Breast epithelium (tissue), 4 donors: ENCODE data around the gene CTIF. TPM values are rescaled to one million over a fixed set of nuclear protein-coding genes. Genes with fewer than 3 reads are reported as not detected.

Experiments used
- DNase-seq, 2 donors: peaks; one replicate each; pipeline ENCODE4 v3.0.0-alpha.2; 2019; ENCODE audit warnings: low spot score in 2 of 2
- H3K27ac ChIP-seq, 2 donors: fragments of 200-600 bp; sonication (generic) in 1 of 2; one replicate each; pipeline ENCODE4 v1.5.1; 2016 to 2019; ENCODE audit warnings: mild to moderate bottlenecking in 1 of 2
- H3K27me3 ChIP-seq, 2 donors: fragments of 200-600 bp; sonication (generic) in 1 of 2; one replicate each; pipeline versions ENCODE4 v1.5.1 to v1.6.0; 2017 to 2019; ENCODE audit warnings: control low read depth in 1 of 2, mild to moderate bottlenecking in 1 of 2
- H3K36me3 ChIP-seq: fragments of 200-600 bp; one replicate; pipeline ENCODE4 v1.5.1; 2019
- H3K4me1 ChIP-seq, 2 donors: fragments of 200-600 bp; sonication (generic); one replicate each; pipeline ENCODE4 v1.5.1; 2016 to 2019; ENCODE audit warnings: control low read depth in 1 of 2
- H3K4me3 ChIP-seq, 3 donors: fragments of 200-600 bp; sonication (generic); 1 replicate in 2 of 3; 2 replicates in 1 of 3; pipeline ENCODE4 v1.5.1; 2016 to 2019; ENCODE audit warnings: mild to moderate bottlenecking in 3 of 3, moderate library complexity in 2 of 3
- H3K9me3 ChIP-seq, 2 donors: fragments of 200-600 bp; sonication (generic) in 1 of 2; one replicate each; pipeline ENCODE4 v1.5.1; 2016 to 2019; ENCODE audit warnings: control low read depth in 1 of 2
- POLR2A ChIP-seq: fragments of 450-650 bp; IDR thresholded peaks from one replicate; pipeline ENCODE4 v1.6.1; 2016; ENCODE audit warnings: antibody characterized with exemption, mild to moderate bottlenecking, moderate library complexity
- POLR2AphosphoS5 ChIP-seq, 3 donors: sonication (generic); formaldehyde crosslinking; IDR thresholded peaks; one replicate each; pipeline ENCODE4 v1.6.1; 2017; ENCODE audit warnings: antibody characterized with exemption in 3 of 3
- intact Hi-C: fragments of 100-400 bp; cut with DNase I; formaldehyde crosslinking; loops from one replicate; pipeline ENCODE4 v1.15.1; 2023; ENCODE audit warnings: low total_unique reads
- total RNA-seq, 3 donors: library from RNA; depleted of rRNA; stranded (reverse); fragments of >200 nt; gene quantifications; one replicate each; pipeline ENCODE4 v1.1.0, GENCODE V29; 2016
- TF ChIP-seq, protein P1 (sequence below), 3 donors: fragments of 450-650 bp; IDR thresholded peaks; one replicate each; pipeline ENCODE4 v1.5.1; 2016 to 2017; ENCODE audit warnings: antibody characterized with exemption in 3 of 3, mild to moderate bottlenecking in 3 of 3, moderate library complexity in 3 of 3

The CTIF gene
- total RNA-seq, 3 donors from 2014 or later, result 28.8 to 78.9 (median 32.6) TPM

DNA sequence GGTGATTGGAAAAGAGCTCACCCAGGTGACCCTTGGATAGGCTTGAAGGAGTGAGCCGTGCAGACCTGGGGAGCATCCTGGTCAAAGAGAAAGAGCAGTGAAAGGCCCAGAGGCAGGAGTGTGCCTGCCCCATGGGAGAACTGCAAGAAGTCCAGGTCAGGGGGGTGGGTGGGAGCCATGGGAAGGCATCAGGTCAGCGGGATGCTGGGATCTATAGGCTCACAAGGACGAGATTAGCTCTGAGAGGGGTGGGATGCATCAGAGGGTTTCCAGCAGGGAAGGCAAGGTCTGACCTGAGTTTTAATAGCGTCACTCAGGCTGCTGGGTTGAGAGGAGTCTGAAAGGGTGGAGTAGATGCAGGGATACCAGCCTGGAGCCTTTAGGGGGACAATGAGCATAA is 253.3 kb downstream of the CTIF start:
- intact Hi-C loops, result no loop called here
- DNase-seq, result peak in 1 of 2 donors; percentile 3
- H3K4me3 ChIP-seq, result no peak overlapping the region
- H3K36me3 ChIP-seq, result no peaks in the 10 kb centered on the region
- TF ChIP-seq, protein P1, sequence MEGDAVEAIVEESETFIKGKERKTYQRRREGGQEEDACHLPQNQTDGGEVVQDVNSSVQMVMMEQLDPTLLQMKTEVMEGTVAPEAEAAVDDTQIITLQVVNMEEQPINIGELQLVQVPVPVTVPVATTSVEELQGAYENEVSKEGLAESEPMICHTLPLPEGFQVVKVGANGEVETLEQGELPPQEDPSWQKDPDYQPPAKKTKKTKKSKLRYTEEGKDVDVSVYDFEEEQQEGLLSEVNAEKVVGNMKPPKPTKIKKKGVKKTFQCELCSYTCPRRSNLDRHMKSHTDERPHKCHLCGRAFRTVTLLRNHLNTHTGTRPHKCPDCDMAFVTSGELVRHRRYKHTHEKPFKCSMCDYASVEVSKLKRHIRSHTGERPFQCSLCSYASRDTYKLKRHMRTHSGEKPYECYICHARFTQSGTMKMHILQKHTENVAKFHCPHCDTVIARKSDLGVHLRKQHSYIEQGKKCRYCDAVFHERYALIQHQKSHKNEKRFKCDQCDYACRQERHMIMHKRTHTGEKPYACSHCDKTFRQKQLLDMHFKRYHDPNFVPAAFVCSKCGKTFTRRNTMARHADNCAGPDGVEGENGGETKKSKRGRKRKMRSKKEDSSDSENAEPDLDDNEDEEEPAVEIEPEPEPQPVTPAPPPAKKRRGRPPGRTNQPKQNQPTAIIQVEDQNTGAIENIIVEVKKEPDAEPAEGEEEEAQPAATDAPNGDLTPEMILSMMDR (IDR thresholded peaks at IDR 0.05), result no peak
- TF ChIP-seq POLR2A (no peak), POLR2AphosphoS5 (IDR thresholded peaks at IDR 0.05) (no peak)
- no peaks in the 10 kb centered on the region for H3K4me1 ChIP-seq
- no peaks in the 10 kb centered on the region for H3K9me3 ChIP-seq
- H3K27ac ChIP-seq, result no peak overlapping the region
- no peaks in the 10 kb centered on the region for H3K27me3 ChIP-seq

DNA sequence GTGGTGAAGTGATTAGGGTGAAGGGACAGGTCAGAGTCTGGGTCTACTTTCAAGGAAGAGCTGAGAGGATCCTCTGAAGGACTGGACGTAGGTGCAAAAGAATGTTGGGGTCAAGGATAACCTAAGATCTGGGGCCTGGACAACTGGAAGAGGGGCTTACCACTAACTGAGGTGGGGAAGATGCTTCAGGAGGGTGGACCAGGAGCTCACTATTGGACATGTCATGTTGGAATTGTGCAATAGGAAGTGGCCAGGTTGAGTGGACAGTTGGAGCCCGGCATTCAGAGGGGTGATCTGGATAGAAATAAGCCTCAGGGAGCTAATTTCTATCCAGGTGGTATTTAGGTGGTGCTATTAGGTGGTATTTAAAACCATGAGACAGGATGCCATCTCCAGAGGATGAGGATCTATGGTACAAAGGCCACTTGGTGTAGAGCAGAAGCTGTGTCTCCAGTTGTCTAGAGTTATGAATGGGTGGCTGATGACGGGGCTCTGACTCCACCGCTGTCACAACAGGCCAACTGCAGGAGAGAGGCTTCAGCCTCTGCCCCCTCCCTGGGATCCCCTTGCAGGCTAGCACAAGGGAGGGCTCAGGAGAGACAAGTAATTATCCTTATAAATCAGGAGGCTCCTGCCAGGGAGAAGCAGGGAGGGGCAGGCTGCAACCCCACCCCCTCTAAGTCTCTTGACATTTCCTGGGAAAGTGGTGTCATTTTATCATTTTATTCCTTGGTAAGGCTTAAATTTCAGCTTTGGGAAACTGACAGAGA is 254.0 kb downstream of the CTIF start:
- no peaks in the 10 kb centered on the region for H3K9me3 ChIP-seq
- intact Hi-C loops, result no loop called here
- DNase-seq, result peak in 1 of 2 donors; percentile 7
- no peaks in the 10 kb centered on the region for H3K4me1 ChIP-seq
- no peaks in the 10 kb centered on the region for H3K27me3 ChIP-seq
- TF ChIP-seq POLR2AphosphoS5 (IDR thresholded peaks at IDR 0.05) (no peak), POLR2A (no peak)
- TF ChIP-seq, protein P1 (IDR thresholded peaks at IDR 0.05), result no peak
- no peak overlapping the region for H3K27ac ChIP-seq
- no peak overlapping the region for H3K4me3 ChIP-seq
- H3K36me3 ChIP-seq, result no peaks in the 10 kb centered on the region

DNA sequence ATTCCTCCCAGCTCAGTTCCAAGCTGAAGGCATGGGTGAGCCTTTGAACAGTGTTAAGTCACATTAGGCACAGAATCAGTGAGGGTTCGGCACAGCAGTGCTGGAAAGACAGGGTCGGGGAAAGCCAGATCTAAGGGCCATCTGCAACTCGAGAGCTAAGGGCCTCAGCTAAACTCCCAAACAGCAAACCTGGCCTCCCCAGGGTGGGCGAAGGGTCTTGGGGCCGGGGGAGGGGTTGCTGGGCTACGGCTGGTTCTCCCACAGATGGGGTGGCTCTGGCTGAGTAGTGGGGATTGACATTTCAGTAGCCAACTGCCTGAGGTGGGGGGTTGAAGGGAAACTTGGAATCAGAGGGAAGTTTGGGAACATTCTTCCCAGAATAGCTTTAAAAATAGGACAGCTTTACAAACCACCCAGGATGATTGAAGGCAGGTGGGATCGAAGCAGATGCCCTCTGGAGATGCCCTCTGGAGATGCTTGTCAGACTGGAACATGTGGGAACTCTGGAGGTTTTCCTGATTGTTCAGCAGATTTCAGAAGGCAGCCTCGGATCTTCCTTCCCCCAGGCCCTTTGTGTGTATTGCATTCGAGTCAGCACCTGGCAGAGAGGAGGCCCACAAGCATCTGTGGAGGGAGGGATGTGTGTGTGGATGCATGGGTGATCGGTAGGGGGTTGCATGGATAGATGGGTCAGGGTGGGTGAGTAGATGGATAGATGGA is 255.6 kb downstream of the CTIF start:
- Histone ChIP-seq H3K9me3 (no peaks in the 10 kb centered on the region), H3K27me3 (no peaks in the 10 kb centered on the region), H3K27ac (no peak overlapping the region), H3K4me3 (no peak overlapping the region), H3K36me3 (no peaks in the 10 kb centered on the region), H3K4me1 (no peaks in the 10 kb centered on the region)
- DNase-seq, result peak in 1 of 2 donors; percentile 20
- intact Hi-C loops, result no loop called here
- no peak for TF ChIP-seq POLR2AphosphoS5 (IDR thresholded peaks at IDR 0.05)
- TF ChIP-seq, protein P1 (IDR thresholded peaks at IDR 0.05), result no peak
- TF ChIP-seq POLR2A, result no peak

DNA sequence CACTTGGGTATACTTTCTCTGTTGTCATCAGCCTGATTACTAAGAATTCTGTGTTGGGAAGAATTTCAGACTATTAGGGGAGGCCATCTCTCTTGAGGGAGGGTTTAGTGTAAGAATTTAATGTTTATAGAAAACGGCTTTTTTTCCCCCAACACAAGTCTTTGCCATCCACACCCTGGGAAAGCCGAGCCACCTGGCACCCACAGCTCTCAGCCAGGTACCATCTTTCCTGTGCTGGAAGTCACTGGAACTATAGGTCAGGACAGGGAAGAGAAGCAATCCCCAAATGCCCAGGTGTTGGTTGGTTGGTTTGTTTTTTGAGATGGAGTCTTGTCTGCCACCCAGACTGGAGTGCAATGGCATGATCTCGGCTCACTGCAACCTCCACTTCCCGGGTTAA is 256.9 kb downstream of the CTIF start:
- intact Hi-C loops, result no loop called here
- Histone ChIP-seq H3K27me3 (no peaks in the 10 kb centered on the region), H3K36me3 (no peaks in the 10 kb centered on the region), H3K4me3 (no peak overlapping the region), H3K27ac (no peak overlapping the region), H3K4me1 (no peaks in the 10 kb centered on the region), H3K9me3 (no peaks in the 10 kb centered on the region)
- DNase-seq, result no peak
- TF ChIP-seq POLR2AphosphoS5 (IDR thresholded peaks at IDR 0.05) (no peak), POLR2A (no peak)
- TF ChIP-seq, protein P1 (IDR thresholded peaks at IDR 0.05), result no peak
